ENCODE results near the gene CEP131. TPM values are rescaled to one million over a fixed set of nuclear protein-coding genes. Genes with fewer than 3 reads are reported as not detected.
A peak's percentile ranks its signal among the peaks of the same experiment; 100 is the strongest.

Gene CEP131
- total RNA-seq, 1 donor from 2014 or later = 26.8 TPM

- no peak for TF ChIP-seq CTCF (conservative IDR thresholded peaks at IDR 0.05)
- no peak overlapping the region for H3K27ac Mint-ChIP-seq
- H3K4me1 Mint-ChIP-seq (ENCODE audit: unreplicated experiment) = peaks cover 12% of the 10 kb centered on the region
- no peaks in the 10 kb centered on the region for H3K9me3 Mint-ChIP-seq
- no peak for DNase-seq (ENCODE audit: extremely low spot score, unreplicated experiment)
- peaks cover 8% of the 10 kb centered on the region for H3K36me3 Mint-ChIP-seq
- H3K4me3 Mint-ChIP-seq = peak overlapping the region; percentile 85
- H3K27me3 Mint-ChIP-seq = peaks cover 3% of the 10 kb centered on the region
These were observed 1.4 kb downstream of the CEP131 start for GRCh38 chr17:81221371-81221841.

GRCh38 chr17:81219476-81220180, 3.1 kb downstream of the CEP131 start:
- peaks cover 8% of the 10 kb centered on the region for H3K36me3 Mint-ChIP-seq
- H3K27me3 Mint-ChIP-seq = peaks cover 3% of the 10 kb centered on the region
- no peaks in the 10 kb centered on the region for H3K9me3 Mint-ChIP-seq
- TF ChIP-seq CTCF (conservative IDR thresholded peaks at IDR 0.05) = no peak
- no peak overlapping the region for H3K4me3 Mint-ChIP-seq
- H3K4me1 Mint-ChIP-seq (ENCODE audit: unreplicated experiment) = peaks cover 12% of the 10 kb centered on the region
- H3K27ac Mint-ChIP-seq = no peak overlapping the region
- DNase-seq (ENCODE audit: extremely low spot score, unreplicated experiment) = no peak

GRCh38 chr17:81218991-81219390, 3.8 kb downstream of the CEP131 start:
- Mint-ChIP-seq H3K4me3 (no peak overlapping the region), H3K9me3 (no peaks in the 10 kb centered on the region), H3K36me3 (peaks cover 8% of the 10 kb centered on the region), H3K27me3 (peaks cover 3% of the 10 kb centered on the region), H3K4me1 (ENCODE audit: unreplicated experiment) (peaks cover 12% of the 10 kb centered on the region), H3K27ac (no peak overlapping the region)
- no peak for TF ChIP-seq CTCF (conservative IDR thresholded peaks at IDR 0.05)
- no peak for DNase-seq (ENCODE audit: extremely low spot score, unreplicated experiment)

DNA sequence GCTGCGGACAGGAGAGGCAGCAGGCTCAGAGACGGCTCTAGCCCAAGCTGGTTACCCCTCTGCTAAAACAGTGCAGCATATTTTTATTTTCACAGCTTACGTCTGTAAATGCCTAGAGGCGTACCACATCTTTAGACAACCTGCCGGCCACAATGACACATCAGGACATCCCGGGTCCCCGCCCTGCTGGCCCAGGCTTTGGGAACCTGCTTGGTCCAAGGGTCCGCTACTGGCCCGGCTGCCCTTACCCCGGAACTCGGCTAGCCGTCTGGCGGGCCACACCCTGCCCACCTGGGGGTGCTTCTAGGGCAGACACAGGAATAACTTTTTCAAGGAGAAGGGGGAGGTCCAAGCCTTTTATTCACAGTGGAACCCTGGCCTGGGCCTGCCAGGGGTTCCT, 4.3 kb downstream of the CEP131 start:
- Mint-ChIP-seq H3K9me3 (no peaks in the 10 kb centered on the region), H3K36me3 (peaks cover 8% of the 10 kb centered on the region), H3K4me1 (ENCODE audit: unreplicated experiment) (peaks cover 7% of the 10 kb centered on the region), H3K27me3 (no peaks in the 10 kb centered on the region), H3K27ac (no peak overlapping the region), H3K4me3 (no peak overlapping the region)
- no peak for TF ChIP-seq CTCF (conservative IDR thresholded peaks at IDR 0.05)
- DNase-seq (ENCODE audit: extremely low spot score, unreplicated experiment) = no peak

DNA sequence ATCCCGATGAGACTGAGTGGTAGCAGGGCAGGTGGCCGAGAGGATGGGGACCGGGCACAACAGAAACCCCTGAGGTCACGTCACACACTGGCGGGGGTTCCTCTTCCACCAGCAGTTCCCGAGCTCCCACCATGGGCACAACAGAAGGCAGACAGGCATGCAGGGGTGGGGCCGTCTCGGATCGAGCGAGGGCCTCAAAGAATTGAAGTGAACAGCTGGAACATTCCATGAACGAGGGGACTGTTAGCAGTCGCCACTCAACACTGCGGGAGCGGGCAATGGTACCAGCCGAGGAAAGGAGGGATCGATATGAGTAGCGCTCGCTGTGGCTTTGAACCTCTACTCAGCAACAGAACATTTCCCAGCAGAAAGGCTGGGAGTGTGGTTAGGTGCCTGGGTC, 5.3 kb downstream of the CEP131 start:
- Mint-ChIP-seq H3K27me3 (no peaks in the 10 kb centered on the region), H3K4me3 (no peak overlapping the region), H3K4me1 (ENCODE audit: unreplicated experiment) (peaks cover 7% of the 10 kb centered on the region), H3K27ac (no peak overlapping the region), H3K36me3 (peaks cover 8% of the 10 kb centered on the region), H3K9me3 (no peaks in the 10 kb centered on the region)
- no peak for DNase-seq (ENCODE audit: extremely low spot score, unreplicated experiment)
- no peak for TF ChIP-seq CTCF (conservative IDR thresholded peaks at IDR 0.05)

All from type B pancreatic cell (in vitro differentiated cells).